Measurements from ENCODE around the gene PAX8. TPM values are rescaled to one million over a fixed set of nuclear protein-coding genes. Genes with fewer than 3 reads are reported as not detected.
"Not testable (repeated sequence)": the region's sequence is repeated elsewhere in the genome, so short reads cannot be mapped to it uniquely, and the experiment has no call there.

Gene PAX8
- total and polyA plus RNA-seq, 2 experiments from 2014 or later, result 0.21 to 0.32 TPM

DNA sequence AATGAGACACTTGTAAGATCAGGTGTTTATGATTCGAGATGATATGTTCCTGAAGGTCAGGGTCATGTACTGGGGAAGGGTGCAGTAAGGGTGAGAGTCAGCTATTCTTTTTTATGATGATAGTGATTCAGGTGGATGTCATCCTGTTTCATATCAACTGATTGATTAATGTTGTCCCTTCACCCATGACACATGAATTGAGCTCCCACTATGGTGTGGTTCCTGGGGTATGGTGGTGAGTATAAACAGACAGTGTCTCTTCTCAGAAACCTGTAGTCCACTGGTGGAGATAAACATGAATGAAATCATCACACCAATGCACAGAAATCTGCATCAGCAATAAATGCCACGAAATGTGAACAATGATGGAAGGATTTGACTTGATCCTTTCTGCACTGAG lies 37.4 kb upstream of the PAX8 start (continued):
- TF ChIP-seq, protein P1, sequence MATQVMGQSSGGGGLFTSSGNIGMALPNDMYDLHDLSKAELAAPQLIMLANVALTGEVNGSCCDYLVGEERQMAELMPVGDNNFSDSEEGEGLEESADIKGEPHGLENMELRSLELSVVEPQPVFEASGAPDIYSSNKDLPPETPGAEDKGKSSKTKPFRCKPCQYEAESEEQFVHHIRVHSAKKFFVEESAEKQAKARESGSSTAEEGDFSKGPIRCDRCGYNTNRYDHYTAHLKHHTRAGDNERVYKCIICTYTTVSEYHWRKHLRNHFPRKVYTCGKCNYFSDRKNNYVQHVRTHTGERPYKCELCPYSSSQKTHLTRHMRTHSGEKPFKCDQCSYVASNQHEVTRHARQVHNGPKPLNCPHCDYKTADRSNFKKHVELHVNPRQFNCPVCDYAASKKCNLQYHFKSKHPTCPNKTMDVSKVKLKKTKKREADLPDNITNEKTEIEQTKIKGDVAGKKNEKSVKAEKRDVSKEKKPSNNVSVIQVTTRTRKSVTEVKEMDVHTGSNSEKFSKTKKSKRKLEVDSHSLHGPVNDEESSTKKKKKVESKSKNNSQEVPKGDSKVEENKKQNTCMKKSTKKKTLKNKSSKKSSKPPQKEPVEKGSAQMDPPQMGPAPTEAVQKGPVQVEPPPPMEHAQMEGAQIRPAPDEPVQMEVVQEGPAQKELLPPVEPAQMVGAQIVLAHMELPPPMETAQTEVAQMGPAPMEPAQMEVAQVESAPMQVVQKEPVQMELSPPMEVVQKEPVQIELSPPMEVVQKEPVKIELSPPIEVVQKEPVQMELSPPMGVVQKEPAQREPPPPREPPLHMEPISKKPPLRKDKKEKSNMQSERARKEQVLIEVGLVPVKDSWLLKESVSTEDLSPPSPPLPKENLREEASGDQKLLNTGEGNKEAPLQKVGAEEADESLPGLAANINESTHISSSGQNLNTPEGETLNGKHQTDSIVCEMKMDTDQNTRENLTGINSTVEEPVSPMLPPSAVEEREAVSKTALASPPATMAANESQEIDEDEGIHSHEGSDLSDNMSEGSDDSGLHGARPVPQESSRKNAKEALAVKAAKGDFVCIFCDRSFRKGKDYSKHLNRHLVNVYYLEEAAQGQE (IDR thresholded peaks at IDR 0.05; ENCODE audit: unreplicated experiment), result no peak
- TF ChIP-seq EZH2phosphoT487 (IDR thresholded peaks at IDR 0.05; ENCODE audit: unreplicated experiment) (no peak), CREB1 (CRISPR knock-in tag; IDR thresholded peaks at IDR 0.05; ENCODE audit: low read depth) (no peak)

DNA sequence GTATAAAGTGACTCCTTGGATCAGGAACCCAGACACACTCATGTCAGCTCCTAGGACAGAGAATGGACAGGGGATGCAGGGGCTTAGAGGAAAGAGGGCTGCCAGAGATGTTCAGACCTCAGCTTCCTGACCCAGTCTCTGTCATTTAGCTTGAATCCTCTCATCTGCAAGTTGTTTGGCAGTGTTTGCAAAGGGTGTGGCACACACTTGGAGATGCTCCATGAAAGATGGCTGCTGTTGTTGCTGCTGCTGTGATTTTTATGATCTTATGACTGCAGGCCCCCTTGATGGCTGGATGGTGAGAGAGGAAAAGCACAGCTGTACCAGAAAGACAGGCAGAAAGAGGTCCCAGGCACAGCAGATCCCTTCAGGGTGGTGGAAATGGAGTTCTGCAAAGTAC lies 35.9 kb upstream of the PAX8 start:
- not testable (repeated sequence) for H3K4me1 ChIP-seq (ENCODE audit: insufficient read depth); H4K20me1 ChIP-seq (replicated peaks; ENCODE audit: insufficient read depth); H3K4me3 Mint-ChIP-seq; H3K79me2 ChIP-seq (replicated peaks; ENCODE audit: insufficient read depth); H3K27ac Mint-ChIP-seq; H2AFZ ChIP-seq; H3K4me2 ChIP-seq; H3F3A ChIP-seq (replicated peaks; ENCODE audit: low read depth); H3K27me3 Mint-ChIP-seq (ENCODE audit: insufficient read depth, low read depth, poor library complexity); H3K9me3 Mint-ChIP-seq; DNase-seq (ENCODE audit: low spot score); H3K36me3 ChIP-seq (ENCODE audit: insufficient read depth); H3K9me2 ChIP-seq (ENCODE audit: insufficient read depth); H3K4me1 Mint-ChIP-seq; H3K36me3 Mint-ChIP-seq (ENCODE audit: low read depth); H3K27ac ChIP-seq (ENCODE audit: low read depth); H3K27me3 ChIP-seq (ENCODE audit: insufficient read depth); H3K4me3 ChIP-seq; ATAC-seq

- not testable (repeated sequence) for H3F3A ChIP-seq (replicated peaks; ENCODE audit: low read depth); H3K9me3 Mint-ChIP-seq; H4K20me1 ChIP-seq (replicated peaks; ENCODE audit: insufficient read depth); H3K36me3 Mint-ChIP-seq (ENCODE audit: low read depth); H2AFZ ChIP-seq; H3K27me3 Mint-ChIP-seq (ENCODE audit: insufficient read depth, low read depth, poor library complexity); H3K4me2 ChIP-seq; H3K4me3 ChIP-seq; H3K4me1 ChIP-seq (ENCODE audit: insufficient read depth); H3K27me3 ChIP-seq (ENCODE audit: insufficient read depth); H3K79me2 ChIP-seq (replicated peaks; ENCODE audit: insufficient read depth); ATAC-seq; H3K9me2 ChIP-seq (ENCODE audit: insufficient read depth); H3K4me3 Mint-ChIP-seq; H3K36me3 ChIP-seq (ENCODE audit: insufficient read depth); H3K4me1 Mint-ChIP-seq; H3K27ac Mint-ChIP-seq; DNase-seq (ENCODE audit: low spot score); H3K27ac ChIP-seq (ENCODE audit: low read depth)
Measured at GRCh38 chr2:113314176-113314575, 35.5 kb upstream of the PAX8 start.

DNA sequence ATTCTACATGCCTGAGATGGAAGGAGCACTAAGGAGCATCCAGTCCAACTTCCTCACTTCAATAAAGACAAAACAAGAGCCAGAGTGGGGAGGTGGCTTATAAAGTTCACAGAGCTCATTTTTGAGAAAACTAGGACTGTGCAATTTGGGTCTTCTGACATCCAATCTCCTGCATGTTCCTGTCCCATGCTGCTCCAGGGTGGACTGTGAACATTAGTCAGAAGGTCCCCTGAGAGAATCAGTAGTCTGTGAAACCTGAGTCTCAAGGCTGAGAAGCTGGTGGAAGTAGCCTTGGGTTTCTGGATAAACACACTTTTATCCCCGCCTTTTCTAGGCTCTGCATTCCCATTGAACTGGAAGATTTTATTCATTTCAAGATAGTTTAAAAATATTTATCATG lies 33.1 kb upstream of the PAX8 start:
- DNase-seq (ENCODE audit: low spot score); H3K27me3 Mint-ChIP-seq (ENCODE audit: insufficient read depth, low read depth, poor library complexity); H3K27ac ChIP-seq (ENCODE audit: low read depth); H3K9me2 ChIP-seq (ENCODE audit: insufficient read depth); ATAC-seq; H3K27me3 ChIP-seq (ENCODE audit: insufficient read depth); H3K9me3 Mint-ChIP-seq; H3K36me3 ChIP-seq (ENCODE audit: insufficient read depth); H3K4me2 ChIP-seq; H3K4me1 ChIP-seq (ENCODE audit: insufficient read depth); H3K4me1 Mint-ChIP-seq; H3K36me3 Mint-ChIP-seq (ENCODE audit: low read depth); H2AFZ ChIP-seq; H3K79me2 ChIP-seq (replicated peaks; ENCODE audit: insufficient read depth); H3K4me3 Mint-ChIP-seq; H3F3A ChIP-seq (replicated peaks; ENCODE audit: low read depth); H4K20me1 ChIP-seq (replicated peaks; ENCODE audit: insufficient read depth); H3K4me3 ChIP-seq; H3K27ac Mint-ChIP-seq: not testable (repeated sequence)

GRCh38 chr2:113311191-113311590 lies 32.5 kb upstream of the PAX8 start:
- ATAC-seq; H3K27me3 ChIP-seq (ENCODE audit: insufficient read depth); H3K36me3 Mint-ChIP-seq (ENCODE audit: low read depth); H2AFZ ChIP-seq; H3F3A ChIP-seq (replicated peaks; ENCODE audit: low read depth); H3K4me3 Mint-ChIP-seq; H3K27me3 Mint-ChIP-seq (ENCODE audit: insufficient read depth, low read depth, poor library complexity); H3K36me3 ChIP-seq (ENCODE audit: insufficient read depth); H3K4me3 ChIP-seq; H3K27ac Mint-ChIP-seq; H3K4me2 ChIP-seq; DNase-seq (ENCODE audit: low spot score); H3K79me2 ChIP-seq (replicated peaks; ENCODE audit: insufficient read depth); H4K20me1 ChIP-seq (replicated peaks; ENCODE audit: insufficient read depth); H3K27ac ChIP-seq (ENCODE audit: low read depth); H3K9me2 ChIP-seq (ENCODE audit: insufficient read depth); H3K9me3 Mint-ChIP-seq; H3K4me1 ChIP-seq (ENCODE audit: insufficient read depth); H3K4me1 Mint-ChIP-seq: not testable (repeated sequence)

Data from GM23338 (cell line).